HG03175 (cell line): Measurements from ENCODE around the gene ATP6V1B1.

Source experiments
- ATAC-seq: cut with Tn5 transposase; IDR thresholded peaks from one replicate; pipeline ENCODE4 v1.9.1; 2021; ENCODE audit warnings: mild to moderate bottlenecking, moderate library complexity; ENCODE audit not compliant: unreplicated experiment

Gene ATP6V1B1

GRCh38 chr2:70926042-70926441, 9.7 kb upstream of the ATP6V1B1 start:
- ATAC-seq, result no peak

GRCh38 chr2:70927138-70927537, 8.6 kb upstream of the ATP6V1B1 start:
- ATAC-seq, result no peak

GRCh38 chr2:70927641-70928040, 8.1 kb upstream of the ATP6V1B1 start:
- ATAC-seq, result no peak

- ATAC-seq, result no peak
Measured at GRCh38 chr2:70928366-70928765, 7.3 kb upstream of the ATP6V1B1 start.

- ATAC-seq, result no peak
Measured at GRCh38 chr2:70930371-70931329, 5.0 kb upstream of the ATP6V1B1 start.

GRCh38 chr2:70931376-70932000, 4.2 kb upstream of the ATP6V1B1 start:
- ATAC-seq, result no peak

DNA sequence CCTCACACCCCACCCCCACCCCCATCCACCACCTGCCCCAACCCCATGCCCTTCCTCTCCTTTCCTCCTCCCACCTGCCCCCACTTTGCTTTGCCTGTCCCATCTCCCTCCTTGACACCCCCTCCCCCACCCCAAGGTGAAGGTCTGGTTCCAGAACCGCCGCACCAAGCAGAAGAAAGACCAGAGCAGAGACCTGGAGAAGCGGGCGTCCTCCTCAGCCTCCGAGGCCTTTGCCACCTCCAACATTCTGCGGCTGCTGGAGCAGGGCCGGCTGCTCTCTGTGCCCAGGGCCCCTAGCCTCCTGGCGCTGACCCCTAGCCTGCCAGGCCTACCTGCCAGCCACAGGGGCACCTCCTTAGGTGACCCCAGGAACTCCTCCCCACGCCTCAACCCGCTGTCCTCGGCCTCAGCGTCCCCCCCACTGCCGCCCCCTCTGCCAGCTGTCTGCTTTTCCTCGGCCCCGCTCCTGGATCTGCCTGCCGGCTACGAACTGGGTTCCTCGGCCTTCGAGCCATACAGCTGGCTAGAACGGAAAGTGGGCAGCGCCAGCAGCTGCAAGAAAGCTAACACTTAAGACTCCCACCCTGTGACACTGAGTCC, 3.0 kb upstream of the ATP6V1B1 start:
- no peak for ATAC-seq

GRCh38 chr2:70934981-70935380, 719 bp upstream of the ATP6V1B1 start:
- no peak for ATAC-seq

DNA sequence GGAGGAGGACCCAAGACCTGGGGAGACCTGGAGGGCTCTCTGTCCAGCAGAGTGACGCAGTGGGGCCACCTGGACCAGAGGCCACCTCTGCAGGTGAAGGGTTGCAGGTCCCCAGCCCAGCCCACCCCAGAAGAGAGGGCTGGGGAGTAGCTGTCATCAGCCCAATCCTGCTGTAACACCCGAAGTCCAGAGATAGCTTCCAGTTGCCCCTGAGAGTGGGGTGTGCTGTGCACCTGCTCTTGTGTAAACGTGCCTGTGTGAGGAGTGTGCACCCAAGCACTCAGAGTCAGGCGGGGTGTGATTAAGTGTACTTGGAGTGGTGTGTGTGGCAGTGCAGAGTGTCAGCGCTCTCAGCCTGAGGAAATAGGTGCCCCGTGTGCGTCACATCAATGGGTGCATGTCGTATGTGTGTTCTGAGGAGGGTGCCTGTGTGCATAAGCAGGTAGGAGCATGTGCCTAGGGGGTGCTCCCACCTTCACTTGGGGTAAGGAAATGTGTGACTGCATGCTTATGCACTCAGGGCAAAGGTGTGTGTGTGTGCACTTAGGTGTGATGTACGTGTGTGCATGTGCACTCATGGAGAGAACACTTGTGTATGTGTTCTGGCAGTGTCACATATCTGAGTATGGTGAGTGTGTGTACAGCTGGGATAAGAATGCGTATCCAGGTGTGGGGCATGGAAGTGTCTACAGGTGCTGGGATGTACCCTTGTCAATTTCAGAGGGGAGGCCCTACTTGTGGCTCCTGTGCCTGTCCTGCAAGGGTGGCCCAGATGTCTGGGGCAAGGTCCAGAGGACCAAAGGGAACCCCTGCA, 672 bp downstream of the ATP6V1B1 start:
- no peak for ATAC-seq

DNA sequence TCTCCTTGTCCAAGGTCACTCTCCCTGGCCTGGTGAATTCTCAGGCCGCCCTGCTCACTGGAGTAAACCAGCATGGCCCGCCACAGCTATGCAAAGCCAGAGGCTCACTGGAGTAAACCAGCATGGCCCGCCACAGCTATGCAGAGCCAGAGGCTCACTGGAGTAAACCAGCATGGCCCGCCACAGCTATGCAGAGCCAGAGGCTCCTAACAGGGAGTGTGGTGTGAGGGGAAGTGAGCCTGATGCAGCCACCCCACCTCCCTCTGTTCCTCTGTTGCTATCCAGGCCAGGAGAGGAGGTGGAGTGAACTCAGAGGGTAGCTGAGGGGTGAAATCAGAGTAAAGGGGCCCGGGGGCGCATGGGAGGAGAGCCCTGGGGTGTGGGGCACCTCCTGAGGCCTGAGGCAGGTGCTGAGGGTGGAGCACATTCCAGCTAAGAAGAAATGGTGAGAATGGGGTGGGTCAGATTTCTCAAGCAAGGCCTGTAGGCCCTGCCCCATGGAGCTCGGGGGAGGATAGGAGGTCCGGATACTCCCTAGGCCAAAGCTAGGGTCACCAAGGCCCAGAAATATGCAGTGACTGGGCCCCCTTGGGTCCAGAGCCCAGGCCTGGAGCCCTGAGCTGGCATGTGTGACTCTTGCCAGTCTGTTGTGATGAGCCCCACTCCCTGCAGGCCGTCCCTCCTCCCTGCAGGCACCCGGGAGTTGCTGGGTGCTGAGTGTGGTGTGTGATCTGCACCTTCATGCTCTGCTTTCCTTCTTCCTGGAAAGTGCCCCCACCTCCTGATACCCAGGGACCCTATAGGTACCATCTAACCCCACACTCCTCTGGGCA, 1.5 kb downstream of the ATP6V1B1 start:
- no peak for ATAC-seq

GRCh38 chr2:70937866-70938585, 2.3 kb downstream of the ATP6V1B1 start:
- ATAC-seq, result no peak

- ATAC-seq, result no peak
Measured at GRCh38 chr2:70938586-70938950, 2.9 kb downstream of the ATP6V1B1 start.

DNA sequence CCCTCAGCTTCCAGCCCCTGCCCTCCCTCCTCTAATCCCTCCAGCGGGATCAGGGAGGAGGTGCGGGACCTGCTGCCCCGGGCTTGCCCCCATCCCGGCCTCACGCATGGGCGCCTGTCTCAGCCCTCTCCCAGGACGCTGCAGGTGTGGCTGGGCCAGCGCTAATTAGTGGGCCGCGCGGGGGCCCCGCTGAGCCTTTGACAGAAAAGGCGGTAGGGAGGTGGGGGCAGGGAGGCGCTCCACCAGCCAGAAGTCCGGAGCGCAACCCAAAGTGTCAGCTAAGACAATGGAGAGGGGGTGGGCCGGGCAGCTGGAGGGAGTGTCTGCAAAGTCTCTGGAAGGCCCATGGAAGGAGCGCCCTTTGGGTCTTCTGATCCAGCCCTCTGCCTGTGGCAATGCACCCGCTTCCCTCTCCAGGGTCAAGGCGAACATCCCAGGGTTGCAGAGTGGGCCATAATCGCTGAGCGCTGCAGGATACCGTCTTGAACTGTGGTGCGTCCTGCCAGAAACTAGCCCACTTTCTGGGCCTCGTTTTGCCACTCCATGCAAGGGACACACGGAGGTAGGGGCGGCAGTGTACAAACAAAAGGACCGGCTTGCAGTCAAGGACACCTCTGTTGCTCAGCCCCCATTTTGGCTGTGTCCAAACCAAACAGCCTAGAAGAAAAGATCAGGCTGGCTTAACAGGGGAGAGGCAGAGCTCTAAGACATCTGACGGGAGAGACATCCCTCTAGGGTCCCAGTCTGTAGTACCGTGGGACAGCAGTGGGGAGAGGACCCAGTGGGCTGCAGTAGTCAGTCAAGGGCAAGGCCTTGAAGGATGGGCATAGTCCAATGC, 3.5 kb downstream of the ATP6V1B1 start:
- ATAC-seq, result no peak

GRCh38 chr2:70939839-70940580, 4.3 kb downstream of the ATP6V1B1 start:
- ATAC-seq, result no peak

- ATAC-seq, result no peak
Measured at GRCh38 chr2:70941186-70941585, 5.5 kb downstream of the ATP6V1B1 start.

GRCh38 chr2:70941701-70942100, 6.0 kb downstream of the ATP6V1B1 start:
- no peak for ATAC-seq

GRCh38 chr2:70942396-70943204, 6.9 kb downstream of the ATP6V1B1 start:
- ATAC-seq, result no peak
